Fibroblast of lung (primary cell): ENCODE results near the gene CIAO3. TPM values are rescaled to one million over a fixed set of nuclear protein-coding genes. Genes with fewer than 3 reads are reported as not detected.

Experiments used
- DNase-seq, 2 donors: peaks; one replicate each; pipeline versions ENCODE4 v3.0.0 to v3.0.0-alpha.2; 2010; ENCODE audit warnings: low read depth in 2 of 2
- H2AFZ ChIP-seq: 2 replicates; pipeline ENCODE4 v1.5.1; 2012; ENCODE audit warnings: low read length, control low read depth, inconsistent platforms
- H3K27ac ChIP-seq: 2 replicates; pipeline ENCODE4 v1.5.1; 2011; ENCODE audit warnings: low read length, control low read depth; ENCODE audit not compliant: insufficient read depth
- H3K27me3 ChIP-seq: 2 replicates; pipeline ENCODE4 v1.5.1; 2011; ENCODE audit warnings: mild to moderate bottlenecking, low read length; ENCODE audit not compliant: control insufficient read depth, insufficient read depth
- H3K36me3 ChIP-seq: 2 replicates; pipeline ENCODE4 v1.5.1; 2011; ENCODE audit warnings: low read length; ENCODE audit not compliant: control insufficient read depth, insufficient read depth
- H3K4me1 ChIP-seq: 2 replicates; pipeline ENCODE4 v1.5.1; 2011; ENCODE audit warnings: low read length; ENCODE audit not compliant: control insufficient read depth, insufficient read depth; ENCODE audit errors: extremely low read depth
- H3K4me2 ChIP-seq: 2 replicates; pipeline ENCODE4 v1.5.1; 2011; ENCODE audit warnings: low read length, control low read depth; ENCODE audit not compliant: insufficient read depth; ENCODE audit errors: extremely low read depth
- H3K4me3 ChIP-seq, 4 experiments: fragments of 200-600 bp in 1 of 4; sonication (generic) in 1 of 4; replicated peaks in 1 of 4; 2 replicates each; pipeline ENCODE4 v1.5.1; 2011 to 2016; ENCODE audit warnings: low read length in 4 of 4, low read depth in 3 of 4, mild to moderate bottlenecking in 3 of 4, control low read depth in 2 of 4, inconsistent platforms in 1 of 4, mixed read lengths in 1 of 4; ENCODE audit not compliant: insufficient read depth in 1 of 4; ENCODE audit errors: control extremely low read depth in 1 of 4
- H3K79me2 ChIP-seq: 2 replicates; pipeline ENCODE4 v1.5.1; 2012; ENCODE audit warnings: mild to moderate bottlenecking, low read length, inconsistent platforms; ENCODE audit not compliant: control insufficient read depth, insufficient read depth
- H3K9ac ChIP-seq: 2 replicates; pipeline ENCODE4 v1.5.1; 2011; ENCODE audit warnings: mild to moderate bottlenecking, low read length, control low read depth; ENCODE audit not compliant: insufficient read depth
- H3K9me3 ChIP-seq: 2 replicates; pipeline ENCODE4 v1.5.1; 2012; ENCODE audit warnings: low read depth, low read length; ENCODE audit not compliant: control insufficient read depth, insufficient read depth
- H4K20me1 ChIP-seq: 2 replicates; pipeline ENCODE4 v1.5.1; 2011; ENCODE audit warnings: low read length; ENCODE audit not compliant: control insufficient read depth, insufficient read depth; ENCODE audit errors: extremely low read depth
- EZH2 ChIP-seq: IDR thresholded peaks from 2 replicates; pipeline ENCODE4 v1.5.1; 2012; ENCODE audit warnings: low read length, control low read depth, mild to moderate bottlenecking; ENCODE audit errors: missing control alignments
- polyA plus RNA-seq, 2 donors: library from polyadenylated mRNA; depleted of rRNA in 1 of 2; stranded (reverse) in 1 of 2; unstranded in 1 of 2; fragments of >200 nt; gene quantifications; 2 replicates each; pipeline ENCODE4 v1.2.1, GENCODE V29; 2011 to 2012; ENCODE audit warnings: missing spikeins in 1 of 2
- total RNA-seq: library from RNA; depleted of rRNA; stranded (reverse); fragments of >200 nt; gene quantifications from 2 replicates; pipeline ENCODE4 v1.2.1, GENCODE V29; 2014
- TF ChIP-seq, protein P1 (sequence below), 2 donors: IDR thresholded peaks in 1 of 2; conservative IDR thresholded peaks in 1 of 2; 1 replicate in 1 of 2; 2 replicates in 1 of 2; pipeline ENCODE4 v1.5.1; 2011 to 2012; ENCODE audit warnings: low read length in 2 of 2, control low read depth in 1 of 2, inconsistent platforms in 1 of 2, low read depth in 1 of 2, mild to moderate bottlenecking in 1 of 2

The CIAO3 gene
- total and polyA plus RNA-seq, 2 donors (not counting 1 experiment from before 2014, with no cell fraction given), result 9.3 to 31.0 TPM

DNA sequence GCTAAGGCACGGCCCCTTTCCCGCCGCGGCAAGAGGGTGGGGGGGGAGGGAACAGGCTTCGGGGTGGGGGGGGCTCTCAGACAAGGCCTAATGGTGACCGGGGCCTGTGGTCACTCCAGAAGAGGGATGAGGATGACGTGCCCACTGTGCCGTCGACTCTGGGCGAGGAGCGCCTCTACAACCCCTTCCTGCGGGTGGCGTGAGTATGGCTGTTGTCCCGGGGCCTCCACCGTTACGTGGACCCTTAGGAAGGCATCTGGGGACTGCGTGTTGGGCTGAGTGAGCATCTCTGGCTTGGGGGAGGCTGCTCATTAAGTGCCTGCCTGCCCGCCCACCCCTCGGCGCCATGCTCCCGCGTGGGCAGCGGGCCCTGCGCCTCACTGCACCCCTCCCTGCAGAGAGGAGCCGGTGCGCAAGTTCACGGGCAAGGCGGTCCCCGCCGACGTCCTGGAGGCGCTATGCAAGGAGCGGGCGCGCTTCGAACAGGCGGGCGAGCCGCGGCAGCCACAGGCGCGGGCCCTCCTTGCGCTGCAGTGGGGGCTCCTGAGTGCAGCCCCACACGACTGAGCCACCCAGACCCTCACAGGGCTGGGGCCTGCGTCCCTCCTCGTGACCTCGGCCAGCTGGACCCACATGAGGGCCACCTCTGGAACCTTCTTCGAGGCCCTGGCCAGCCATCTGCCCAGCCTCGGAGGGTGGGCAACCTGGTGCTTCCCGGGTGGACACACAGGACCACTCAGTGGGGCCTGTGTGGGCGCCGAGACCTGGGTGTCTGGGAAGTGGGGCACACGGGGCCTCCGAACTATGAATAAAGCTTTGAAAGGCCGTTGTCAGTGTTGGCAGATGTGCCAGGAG is 11.7 kb downstream of the CIAO3 start:
- Histone ChIP-seq H3K27ac (no peak overlapping the region), H3K4me3 (peak overlapping the region in 1 of 4 experiments; percentile 75)

GRCh38 chr16:728131-728889 is 12.5 kb downstream of the CIAO3 start:
- no peaks in the 10 kb centered on the region for H3K79me2 ChIP-seq
- H3K4me3 ChIP-seq, result peak overlapping the region in 3 of 4 experiments; percentile 19 to 75 (median 25)
- peaks cover 10% of the 10 kb centered on the region for H3K36me3 ChIP-seq
- no peak overlapping the region for H2AFZ ChIP-seq
- H3K27me3 ChIP-seq, result no peaks in the 10 kb centered on the region
- H3K4me2 ChIP-seq, result peak overlapping the region; percentile 64
- DNase-seq, result peak; percentile 76 to 81
- no peaks in the 10 kb centered on the region for H3K9me3 ChIP-seq
- H3K4me1 ChIP-seq, result no peaks in the 10 kb centered on the region
- H3K9ac ChIP-seq, result no peak overlapping the region
- no peak for TF ChIP-seq EZH2
- TF ChIP-seq, protein P1, sequence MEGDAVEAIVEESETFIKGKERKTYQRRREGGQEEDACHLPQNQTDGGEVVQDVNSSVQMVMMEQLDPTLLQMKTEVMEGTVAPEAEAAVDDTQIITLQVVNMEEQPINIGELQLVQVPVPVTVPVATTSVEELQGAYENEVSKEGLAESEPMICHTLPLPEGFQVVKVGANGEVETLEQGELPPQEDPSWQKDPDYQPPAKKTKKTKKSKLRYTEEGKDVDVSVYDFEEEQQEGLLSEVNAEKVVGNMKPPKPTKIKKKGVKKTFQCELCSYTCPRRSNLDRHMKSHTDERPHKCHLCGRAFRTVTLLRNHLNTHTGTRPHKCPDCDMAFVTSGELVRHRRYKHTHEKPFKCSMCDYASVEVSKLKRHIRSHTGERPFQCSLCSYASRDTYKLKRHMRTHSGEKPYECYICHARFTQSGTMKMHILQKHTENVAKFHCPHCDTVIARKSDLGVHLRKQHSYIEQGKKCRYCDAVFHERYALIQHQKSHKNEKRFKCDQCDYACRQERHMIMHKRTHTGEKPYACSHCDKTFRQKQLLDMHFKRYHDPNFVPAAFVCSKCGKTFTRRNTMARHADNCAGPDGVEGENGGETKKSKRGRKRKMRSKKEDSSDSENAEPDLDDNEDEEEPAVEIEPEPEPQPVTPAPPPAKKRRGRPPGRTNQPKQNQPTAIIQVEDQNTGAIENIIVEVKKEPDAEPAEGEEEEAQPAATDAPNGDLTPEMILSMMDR (conservative IDR thresholded peaks at IDR 0.05 in 1 of 2, IDR thresholded peaks at IDR 0.05 in 1 of 2; ENCODE audit: low read depth in 1 of 2, low read length in 2 of 2), result no peak
- H3K27ac ChIP-seq, result no peak overlapping the region
- no peaks in the 10 kb centered on the region for H4K20me1 ChIP-seq

More for the DNA sequence above, 11.7 kb downstream of the CIAO3 start:
- H3K27me3 ChIP-seq, result no peaks in the 10 kb centered on the region
- no peaks in the 10 kb centered on the region for H4K20me1 ChIP-seq
- DNase-seq, result no peak
- H3K36me3 ChIP-seq, result peaks cover 15% of the 10 kb centered on the region
- no peaks in the 10 kb centered on the region for H3K79me2 ChIP-seq
- no peak overlapping the region for H3K9ac ChIP-seq
- no peak overlapping the region for H3K4me2 ChIP-seq
- no peak for TF ChIP-seq EZH2
- TF ChIP-seq, protein P1 (conservative IDR thresholded peaks at IDR 0.05 in 1 of 2, IDR thresholded peaks at IDR 0.05 in 1 of 2; ENCODE audit: low read depth in 1 of 2, low read length in 2 of 2), result no peak
- H2AFZ ChIP-seq, result no peak overlapping the region
- no peaks in the 10 kb centered on the region for H3K4me1 ChIP-seq
- no peaks in the 10 kb centered on the region for H3K9me3 ChIP-seq
